ENCODE results near the gene CPZ.

CPZ gene

GRCh38 chr4:8607603-8608481 lies 15.3 kb downstream of the CPZ start:
- ChIA-PET POLR2A (no interaction called here), CTCF (interaction anchor here (0.7 to 5.2 kb wide), 13 partner anchors 9 to 321 kb away, joined by 3 to 41 read pairs (median 4); no protein-coding TSS in a partner anchor)
- DNase-seq (ENCODE audit: extremely low spot score): peak; percentile 79
- TF ChIP-seq CTCF (IDR thresholded peaks at IDR 0.05; ENCODE audit: control extremely low read depth, extremely low read depth, low read depth, missing control alignments): peak; percentile 72

GRCh38 chr4:8608714-8609391 lies 16.3 kb downstream of the CPZ start:
- no peak for TF ChIP-seq CTCF (IDR thresholded peaks at IDR 0.05; ENCODE audit: control extremely low read depth, extremely low read depth, low read depth, missing control alignments)
- no peak for DNase-seq (ENCODE audit: extremely low spot score)
- ChIA-PET POLR2A (no interaction called here), CTCF (interaction anchor here (5.2 kb wide), 1 partner anchor 308 kb away, joined by 41 read pairs; no protein-coding TSS in a partner anchor)

- TF ChIP-seq CTCF (IDR thresholded peaks at IDR 0.05; ENCODE audit: control extremely low read depth, extremely low read depth, low read depth, missing control alignments): no peak
- no peak for DNase-seq (ENCODE audit: extremely low spot score)
- ChIA-PET POLR2A (no interaction called here), CTCF (interaction anchor here (2.3 kb wide), 1 partner anchor 308 kb away, joined by 8 read pairs; no protein-coding TSS in a partner anchor)
Measured at GRCh38 chr4:8609406-8609805, 16.8 kb downstream of the CPZ start.

- no peak for TF ChIP-seq CTCF (IDR thresholded peaks at IDR 0.05; ENCODE audit: control extremely low read depth, extremely low read depth, low read depth, missing control alignments)
- CTCF ChIA-PET: interaction anchor here (2.3 kb wide), 1 partner anchor 307 kb away, joined by 8 read pairs; no protein-coding TSS in a partner anchor
- POLR2A ChIA-PET: no interaction called here
- no peak for DNase-seq (ENCODE audit: extremely low spot score)
Measured at GRCh38 chr4:8609824-8610350, 17.3 kb downstream of the CPZ start.

GRCh38 chr4:8610858-8611616 lies 18.5 kb downstream of the CPZ start:
- CTCF ChIA-PET: interaction anchor here (2.3 kb wide), 1 partner anchor 306 kb away, joined by 8 read pairs; no protein-coding TSS in a partner anchor

More at GRCh38 chr4:8610858-8611616, 18.5 kb downstream of the CPZ start:
- TF ChIP-seq CTCF (IDR thresholded peaks at IDR 0.05; ENCODE audit: control extremely low read depth, extremely low read depth, low read depth, missing control alignments): no peak
- DNase-seq (ENCODE audit: extremely low spot score): no peak
- POLR2A ChIA-PET: no interaction called here
